ENCODE results near the gene POU6F1. TPM values are rescaled to one million over a fixed set of nuclear protein-coding genes. Genes with fewer than 3 reads are reported as not detected.

The POU6F1 gene
- total RNA-seq, 2 experiments from 2014 or later: 2.6 to 5.5 TPM

- Histone ChIP-seq H3K4me2 (ENCODE audit: low read length) (no peak overlapping the region), H3K27ac (ENCODE audit: low read depth, low read length, poor library complexity, severe bottlenecking) (no peak overlapping the region), H3K9me3 (ENCODE audit: low read length) (no peaks in the 10 kb centered on the region), H3K4me1 (ENCODE audit: insufficient read depth, low read length, poor library complexity, severe bottlenecking) (no peaks in the 10 kb centered on the region), H3K79me2 (ENCODE audit: insufficient read depth, low read depth, low read length) (no peaks in the 10 kb centered on the region), H3K36me3 (ENCODE audit: insufficient read depth, low read length) (no peaks in the 10 kb centered on the region), H3K4me3 (ENCODE audit: low read depth, low read length, poor library complexity, severe bottlenecking) (no peak overlapping the region), H4K20me1 (ENCODE audit: insufficient read depth, low read length) (no peaks in the 10 kb centered on the region), H3K9me2 (ENCODE audit: insufficient read depth, low read length) (no peaks in the 10 kb centered on the region), H2AFZ (ENCODE audit: low read length) (no peak overlapping the region)
- ChIA-PET POLR2A (no interaction called here), CTCF (ENCODE audit: unreplicated experiment) (no interaction called here)
- TF ChIP-seq, protein P1, sequence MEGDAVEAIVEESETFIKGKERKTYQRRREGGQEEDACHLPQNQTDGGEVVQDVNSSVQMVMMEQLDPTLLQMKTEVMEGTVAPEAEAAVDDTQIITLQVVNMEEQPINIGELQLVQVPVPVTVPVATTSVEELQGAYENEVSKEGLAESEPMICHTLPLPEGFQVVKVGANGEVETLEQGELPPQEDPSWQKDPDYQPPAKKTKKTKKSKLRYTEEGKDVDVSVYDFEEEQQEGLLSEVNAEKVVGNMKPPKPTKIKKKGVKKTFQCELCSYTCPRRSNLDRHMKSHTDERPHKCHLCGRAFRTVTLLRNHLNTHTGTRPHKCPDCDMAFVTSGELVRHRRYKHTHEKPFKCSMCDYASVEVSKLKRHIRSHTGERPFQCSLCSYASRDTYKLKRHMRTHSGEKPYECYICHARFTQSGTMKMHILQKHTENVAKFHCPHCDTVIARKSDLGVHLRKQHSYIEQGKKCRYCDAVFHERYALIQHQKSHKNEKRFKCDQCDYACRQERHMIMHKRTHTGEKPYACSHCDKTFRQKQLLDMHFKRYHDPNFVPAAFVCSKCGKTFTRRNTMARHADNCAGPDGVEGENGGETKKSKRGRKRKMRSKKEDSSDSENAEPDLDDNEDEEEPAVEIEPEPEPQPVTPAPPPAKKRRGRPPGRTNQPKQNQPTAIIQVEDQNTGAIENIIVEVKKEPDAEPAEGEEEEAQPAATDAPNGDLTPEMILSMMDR (conservative IDR thresholded peaks at IDR 0.05; ENCODE audit: low read length): no peak
- TF ChIP-seq EZH2phosphoT487 (IDR thresholded peaks at IDR 0.05; ENCODE audit: borderline replicate concordance, low read depth, low read length): no peak
- no peak for DNase-seq (ENCODE audit: low spot score)
- intact Hi-C loops (cut with micrococcal nuclease; ENCODE audit: unreplicated experiment): no loop called here
- no TSS peak for BruUV-seq (replicated peaks)
These were observed 19.9 kb downstream of the POU6F1 start for GRCh38 chr12:51197736-51198567.

GRCh38 chr12:51196547-51196946 is 21.3 kb downstream of the POU6F1 start:
- DNase-seq (ENCODE audit: low spot score): no peak
- no peaks in the 10 kb centered on the region for H4K20me1 ChIP-seq (ENCODE audit: insufficient read depth, low read length)
- BruUV-seq (replicated peaks): no TSS peak
- H3K4me3 ChIP-seq (ENCODE audit: low read depth, low read length, poor library complexity, severe bottlenecking): no peak overlapping the region
- H3K79me2 ChIP-seq (ENCODE audit: insufficient read depth, low read depth, low read length): no peaks in the 10 kb centered on the region
- no peak overlapping the region for H2AFZ ChIP-seq (ENCODE audit: low read length)
- H3K36me3 ChIP-seq (ENCODE audit: insufficient read depth, low read length): no peaks in the 10 kb centered on the region
- no peaks in the 10 kb centered on the region for H3K9me3 ChIP-seq (ENCODE audit: low read length)
- H3K4me1 ChIP-seq (ENCODE audit: insufficient read depth, low read length, poor library complexity, severe bottlenecking): no peaks in the 10 kb centered on the region
- ChIA-PET CTCF (ENCODE audit: unreplicated experiment) (no interaction called here), POLR2A (no interaction called here)
- H3K27ac ChIP-seq (ENCODE audit: low read depth, low read length, poor library complexity, severe bottlenecking): no peak overlapping the region
- TF ChIP-seq EZH2phosphoT487 (IDR thresholded peaks at IDR 0.05; ENCODE audit: borderline replicate concordance, low read depth, low read length): no peak
- TF ChIP-seq, protein P1 (conservative IDR thresholded peaks at IDR 0.05; ENCODE audit: low read length): no peak
- H3K4me2 ChIP-seq (ENCODE audit: low read length): no peak overlapping the region
- intact Hi-C loops (cut with micrococcal nuclease; ENCODE audit: unreplicated experiment): no loop called here
- no peaks in the 10 kb centered on the region for H3K9me2 ChIP-seq (ENCODE audit: insufficient read depth, low read length)

GRCh38 chr12:51195841-51196240 is 22.0 kb downstream of the POU6F1 start:
- intact Hi-C loops (cut with micrococcal nuclease; ENCODE audit: unreplicated experiment): no loop called here
- Histone ChIP-seq H3K9me2 (ENCODE audit: insufficient read depth, low read length) (no peaks in the 10 kb centered on the region), H4K20me1 (ENCODE audit: insufficient read depth, low read length) (no peaks in the 10 kb centered on the region), H3K79me2 (ENCODE audit: insufficient read depth, low read depth, low read length) (no peaks in the 10 kb centered on the region), H3K4me1 (ENCODE audit: insufficient read depth, low read length, poor library complexity, severe bottlenecking) (no peaks in the 10 kb centered on the region), H3K4me3 (ENCODE audit: low read depth, low read length, poor library complexity, severe bottlenecking) (no peak overlapping the region), H3K9me3 (ENCODE audit: low read length) (no peaks in the 10 kb centered on the region), H3K27ac (ENCODE audit: low read depth, low read length, poor library complexity, severe bottlenecking) (no peak overlapping the region), H2AFZ (ENCODE audit: low read length) (no peak overlapping the region), H3K36me3 (ENCODE audit: insufficient read depth, low read length) (no peaks in the 10 kb centered on the region), H3K4me2 (ENCODE audit: low read length) (no peak overlapping the region)
- CTCF ChIA-PET (ENCODE audit: unreplicated experiment): no interaction called here
- TF ChIP-seq EZH2phosphoT487 (IDR thresholded peaks at IDR 0.05; ENCODE audit: borderline replicate concordance, low read depth, low read length): no peak
- TF ChIP-seq, protein P1 (conservative IDR thresholded peaks at IDR 0.05; ENCODE audit: low read length): no peak
- no peak for DNase-seq (ENCODE audit: low spot score)
- no TSS peak for BruUV-seq (replicated peaks)
- POLR2A ChIA-PET: interaction anchor here (0.6 kb wide), 1 partner anchor 70 kb away, joined by 4 read pairs; no protein-coding TSS in a partner anchor
